Stimulated activated CD4-positive, alpha-beta T cell treated with anti-CD3 and anti-CD28 coated beads, TNF-alpha, amount 100 ng/mL, for 48 hours (primary cell): ENCODE data around the gene ESR1.

Source experiments
- DNase-seq, 3 donors: peaks; one replicate each; pipeline ENCODE4 v3.0.0-alpha.2; 2020; ENCODE audit warnings: low read depth in 3 of 3

ESR1 gene

GRCh38 chr6:151807513-151808370, at the start of gene ESR1:
TSS of gene ESR1 (plus strand) at chr6:151807682. CDS start at chr6:151807913, 231 bp downstream.
- no peak for DNase-seq

GRCh38 chr6:151760486-151760885, 47.0 kb upstream of the ESR1 start:
- DNase-seq, result no peak

GRCh38 chr6:151761851-151762250, 45.6 kb upstream of the ESR1 start:
- no peak for DNase-seq

- no peak for DNase-seq
These were observed 44.7 kb upstream of the ESR1 start for GRCh38 chr6:151762817-151763216.

- no peak for DNase-seq
These were observed 44.2 kb upstream of the ESR1 start for GRCh38 chr6:151763303-151763702.

- DNase-seq, result peak; percentile 4 to 31 (median 16)
These were observed 43.4 kb upstream of the ESR1 start for GRCh38 chr6:151763938-151764680.

- DNase-seq, result peak in 2 of 3 donors; percentile 9 to 36
These were observed 42.0 kb upstream of the ESR1 start for GRCh38 chr6:151765444-151765886.

- DNase-seq, result no peak
These were observed 35.0 kb upstream of the ESR1 start for GRCh38 chr6:151772446-151772845.

GRCh38 chr6:151773382-151773781, 34.1 kb upstream of the ESR1 start:
- no peak for DNase-seq

- no peak for DNase-seq
These were observed 24.9 kb upstream of the ESR1 start for GRCh38 chr6:151782560-151782959.

- no peak for DNase-seq
These were observed 23.8 kb upstream of the ESR1 start for GRCh38 chr6:151783692-151784091.

GRCh38 chr6:151784441-151785214, 22.9 kb upstream of the ESR1 start:
- DNase-seq, result no peak

- no peak for DNase-seq
These were observed 10.5 kb upstream of the ESR1 start for GRCh38 chr6:151796842-151797530.

- DNase-seq, result no peak
These were observed 3.7 kb upstream of the ESR1 start for GRCh38 chr6:151803743-151804142.

- DNase-seq, result no peak
These were observed 2.7 kb upstream of the ESR1 start for GRCh38 chr6:151804585-151805285.

- DNase-seq, result no peak
These were observed 2.1 kb upstream of the ESR1 start for GRCh38 chr6:151805286-151805840.

- no peak for DNase-seq
These were observed 547 bp upstream of the ESR1 start for GRCh38 chr6:151806757-151807512.

GRCh38 chr6:151808371-151809241, 1.1 kb downstream of the ESR1 start:
- DNase-seq, result no peak

- no peak for DNase-seq
These were observed 3.6 kb downstream of the ESR1 start for GRCh38 chr6:151811081-151811480.
